Islet precursor cell (in vitro differentiated cells): ENCODE measurements around the gene PZP.
"Not testable (repeated sequence)": the region's sequence is repeated elsewhere in the genome, so short reads cannot be mapped to it uniquely, and the experiment has no call there.

ENCODE experiments used
- DNase-seq: peaks from one replicate; pipeline ENCODE4 v3.0.0-alpha.2; 2018

The PZP gene

GRCh38 chr12:9208229-9208628 is at the start of gene PZP:
PZP (minus strand) TSS chr12:9208395; CDS start chr12:9208341, 54 bp downstream.
- no peak for DNase-seq

GRCh38 chr12:9256758-9257405 is 48.7 kb upstream of the PZP start:
- DNase-seq, result no peak

- no peak for DNase-seq
Observed at GRCh38 chr12:9256341-9256740, 48.1 kb upstream of the PZP start.

DNA sequence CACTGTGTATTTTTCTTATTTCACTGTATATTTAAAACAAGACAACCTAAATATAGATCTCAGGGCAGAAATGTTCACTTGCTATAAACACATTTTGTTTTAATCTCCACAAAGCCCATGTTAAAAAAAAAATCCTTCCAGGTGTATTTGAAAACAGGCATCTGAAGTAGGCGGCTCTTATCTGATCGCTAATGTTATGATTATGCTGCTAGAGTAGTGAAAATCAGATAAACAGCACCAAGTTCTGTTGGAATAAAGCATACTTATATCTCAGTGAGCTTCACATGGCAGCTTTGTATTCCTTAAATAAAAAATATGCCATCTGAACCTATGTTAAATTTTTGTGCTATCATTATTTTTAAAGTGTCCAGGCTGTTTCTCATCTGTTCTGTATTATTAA is 47.6 kb upstream of the PZP start:
- DNase-seq, result no peak

DNA sequence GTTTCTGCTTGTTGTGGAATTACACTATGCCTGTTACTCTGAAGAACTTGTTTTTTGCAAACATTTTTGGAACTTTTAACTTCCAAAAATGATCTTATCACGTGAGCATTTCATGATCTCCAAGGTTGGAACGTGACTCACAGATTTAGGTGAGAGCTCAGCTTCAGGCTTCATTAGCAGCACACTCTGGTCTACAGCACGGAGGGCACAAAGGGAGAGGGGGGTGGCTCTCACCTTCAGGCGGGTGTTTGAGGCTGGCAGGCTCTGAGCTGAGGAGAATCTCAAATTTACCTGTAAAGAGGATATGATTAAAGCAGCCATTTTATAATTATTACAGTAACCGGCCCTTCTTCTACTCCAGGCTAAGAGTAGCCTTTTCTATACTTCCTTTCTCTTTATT is 45.3 kb upstream of the PZP start:
- DNase-seq, result no peak

- DNase-seq, result not testable (repeated sequence)
Observed at GRCh38 chr12:9252791-9253190, 44.6 kb upstream of the PZP start.

DNA sequence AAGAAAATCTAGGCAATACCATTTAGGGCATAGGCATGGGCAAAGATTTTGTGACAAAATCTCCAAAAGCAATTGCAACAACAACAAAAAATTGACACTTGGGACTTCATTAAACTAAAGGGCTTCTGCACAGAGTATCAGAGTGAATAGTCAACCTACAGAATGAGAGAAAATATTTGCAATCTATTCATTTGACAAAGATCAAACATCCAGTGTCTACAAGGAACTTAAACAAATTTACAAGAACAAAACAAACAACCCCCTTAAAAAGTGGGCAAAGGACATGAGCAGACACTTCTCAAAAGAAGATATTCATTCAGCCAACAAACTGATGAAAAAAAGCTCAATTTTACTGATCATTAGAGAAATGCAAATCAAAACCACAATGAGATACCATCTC is 44.1 kb upstream of the PZP start:
- DNase-seq, result no peak

DNA sequence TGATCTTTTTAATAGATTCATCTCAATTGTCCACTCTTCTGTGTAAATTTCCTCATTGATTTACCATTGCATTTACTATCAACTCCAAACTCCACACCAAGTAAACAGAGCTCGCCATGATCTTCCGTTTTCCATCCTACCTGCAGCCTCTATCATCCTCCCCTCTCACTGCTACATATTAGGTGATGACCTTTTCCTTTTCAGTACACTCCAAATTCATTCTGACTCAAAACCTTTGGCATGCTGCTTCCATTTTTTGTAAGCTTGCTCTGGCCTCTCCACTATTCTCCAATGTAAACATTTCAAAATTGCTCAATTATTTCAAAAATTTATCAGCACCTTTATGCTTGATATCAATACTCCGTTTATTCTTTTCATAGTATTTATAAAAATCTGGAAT is 40.2 kb upstream of the PZP start:
- DNase-seq, result no peak

- DNase-seq, result no peak
Observed at GRCh38 chr12:9244894-9245293, 36.7 kb upstream of the PZP start.

DNA sequence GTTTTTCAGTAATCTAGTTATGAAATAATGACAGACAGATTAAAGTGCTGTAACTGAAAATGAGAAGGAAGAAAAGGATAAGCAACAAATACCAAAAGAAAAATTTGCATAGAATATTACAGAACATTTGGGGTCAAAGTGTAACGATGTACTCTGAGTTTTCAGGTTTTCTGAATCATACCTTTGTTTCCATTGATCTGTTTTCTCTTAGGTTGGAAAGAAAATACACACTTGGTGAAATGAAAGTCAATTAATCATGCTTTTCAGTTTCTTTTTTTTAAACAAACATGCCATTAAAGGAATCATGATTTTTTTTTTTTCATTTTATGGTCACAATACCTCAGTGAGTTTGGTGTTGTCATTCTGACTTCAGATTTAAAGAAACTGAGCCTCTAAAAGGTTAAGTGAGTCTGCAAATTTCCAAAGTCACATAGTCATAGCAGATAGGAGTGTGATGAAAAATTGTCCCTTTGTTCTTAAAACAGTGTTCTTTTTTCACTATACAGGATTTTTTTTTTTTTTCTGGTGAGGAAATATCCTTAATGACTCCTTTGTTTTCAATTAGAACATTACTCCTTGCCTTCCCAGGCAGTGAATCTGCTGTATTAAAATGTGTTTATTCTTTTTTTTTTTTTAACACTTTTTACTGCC is 35.9 kb upstream of the PZP start:
- no peak for DNase-seq

DNA sequence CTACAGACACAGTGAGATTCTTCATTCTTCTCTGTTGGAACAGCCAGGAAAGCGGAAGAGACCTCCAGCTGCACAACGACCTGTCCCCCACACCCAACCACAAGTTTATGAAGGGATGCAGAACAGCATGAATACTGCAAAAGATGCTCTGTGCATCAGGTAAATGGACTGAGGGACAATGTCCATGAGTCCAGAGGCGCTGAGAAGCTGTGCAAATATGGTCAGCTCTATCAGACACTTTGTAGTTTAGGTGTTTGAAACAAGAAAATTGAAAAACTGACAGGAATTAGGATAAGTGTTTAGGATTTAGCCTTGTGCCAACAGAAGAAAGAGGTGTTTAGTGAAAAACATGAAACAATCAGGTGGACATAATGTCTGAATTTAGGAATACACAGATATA is 33.1 kb upstream of the PZP start:
- no peak for DNase-seq

GRCh38 chr12:9240776-9241175 is 32.6 kb upstream of the PZP start:
- no peak for DNase-seq

DNA sequence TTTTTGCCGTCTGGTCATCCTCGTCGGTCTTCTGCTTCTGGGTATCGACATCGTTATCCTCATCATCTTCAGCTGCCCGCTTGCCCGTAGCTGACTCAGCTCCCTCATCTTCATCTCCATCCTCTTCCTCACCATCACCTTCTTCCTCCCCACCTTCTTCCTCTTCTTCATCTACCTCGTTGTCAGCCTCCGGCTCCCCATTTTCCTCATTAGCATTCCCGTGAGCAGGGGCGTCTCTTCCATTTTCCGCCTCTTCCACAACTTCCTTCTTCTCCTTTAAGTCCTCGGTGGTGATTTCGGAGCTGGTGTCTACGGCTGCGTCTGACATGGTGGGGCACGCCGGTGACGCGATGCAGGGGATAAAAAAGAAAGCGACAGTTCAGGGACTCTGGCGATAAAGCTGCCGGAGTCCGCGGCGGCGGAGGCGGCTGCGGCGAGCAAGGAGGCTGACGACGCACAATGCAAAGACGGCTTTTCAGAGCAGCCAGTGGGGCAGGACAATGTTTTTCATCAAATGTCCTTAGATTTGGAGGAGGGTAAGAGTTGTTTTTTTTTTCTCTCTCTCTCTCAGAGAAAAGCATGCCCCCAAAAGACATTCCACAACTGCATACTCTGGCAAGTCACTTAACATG is 31.9 kb upstream of the PZP start:
- not testable (repeated sequence) for DNase-seq

GRCh38 chr12:9237286-9237685 is 29.1 kb upstream of the PZP start:
- no peak for DNase-seq

DNA sequence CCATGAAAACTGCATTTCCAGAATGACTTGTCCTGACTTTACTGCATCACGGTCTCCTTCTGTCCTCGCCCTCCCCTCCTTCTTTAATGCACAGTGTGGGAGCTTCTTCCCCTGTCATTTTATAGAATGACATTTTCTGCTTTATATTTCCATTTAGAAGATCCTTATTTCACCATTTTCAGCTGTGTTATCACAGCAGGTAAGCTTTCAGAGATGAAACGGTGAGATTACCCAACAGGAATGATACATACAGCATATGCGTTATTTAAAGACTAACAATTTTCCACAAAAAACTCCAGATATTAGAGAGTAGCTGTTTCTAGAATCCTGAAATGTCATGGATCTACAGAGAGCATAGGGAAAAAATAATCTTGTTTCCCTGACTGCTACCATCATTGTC is 27.3 kb upstream of the PZP start:
- no peak for DNase-seq

DNA sequence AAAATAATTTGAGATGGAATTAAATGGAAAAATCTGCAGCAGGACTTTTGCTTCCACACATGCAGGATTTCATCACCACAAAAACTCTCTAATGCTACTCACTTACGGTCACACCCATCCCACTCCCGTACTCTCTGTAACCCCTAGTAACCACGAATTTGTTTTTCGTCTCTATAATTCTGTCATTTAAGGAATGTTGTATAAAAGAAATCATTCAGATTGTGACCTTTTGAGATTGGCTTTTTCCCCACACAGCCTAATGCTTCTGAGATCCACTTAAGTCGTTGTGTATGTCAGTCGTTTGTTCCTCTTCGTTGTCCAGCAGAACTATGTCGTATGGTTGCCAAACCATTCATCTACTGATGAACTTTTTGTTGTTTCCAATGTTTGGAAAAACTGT is 19.8 kb upstream of the PZP start:
- no peak for DNase-seq

DNA sequence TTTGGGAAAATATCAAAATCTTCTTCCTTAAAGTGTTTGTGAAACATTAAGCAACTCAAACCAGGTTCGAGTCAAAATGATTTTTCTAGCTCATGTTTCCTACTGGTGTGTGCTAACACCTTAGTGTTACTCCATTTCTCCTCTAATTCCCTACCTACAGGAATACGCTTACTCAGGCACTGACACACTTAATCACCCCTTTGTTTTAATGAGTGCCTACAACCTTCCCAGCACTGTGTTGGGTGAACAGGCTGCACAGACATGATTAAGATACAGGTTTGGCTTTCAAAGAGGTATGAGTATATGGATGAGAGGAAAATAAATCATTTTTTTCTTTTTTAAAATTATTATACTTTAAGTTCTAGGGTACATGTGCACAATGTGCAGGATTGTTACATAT is 15.6 kb upstream of the PZP start:
- DNase-seq, result no peak

GRCh38 chr12:9221483-9221882 is 13.3 kb upstream of the PZP start:
- no peak for DNase-seq

DNA sequence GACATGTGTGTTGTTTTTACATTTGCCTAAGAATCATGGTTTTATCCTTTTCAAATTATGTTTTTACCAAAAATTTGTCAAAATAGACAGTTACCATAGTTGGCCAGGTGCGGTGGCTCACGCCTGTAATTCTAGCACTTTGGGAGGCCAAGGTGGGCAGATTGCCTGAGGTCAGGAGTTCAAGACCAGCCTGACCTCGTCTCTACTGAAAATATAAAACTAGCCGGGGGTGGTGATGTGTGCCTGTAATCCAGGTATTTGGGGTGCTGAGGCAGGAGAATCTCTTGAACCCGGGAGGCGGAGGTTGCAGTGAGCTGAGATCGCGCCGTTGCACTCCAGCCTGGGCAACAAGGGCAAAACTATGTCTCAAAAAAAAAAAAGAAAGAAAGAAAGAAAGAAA is 12.8 kb upstream of the PZP start:
- DNase-seq, result not testable (repeated sequence)

- DNase-seq, result no peak
Observed at GRCh38 chr12:9214534-9214933, 6.3 kb upstream of the PZP start.

- no peak for DNase-seq
Observed at GRCh38 chr12:9211687-9212086, 3.5 kb upstream of the PZP start.

GRCh38 chr12:9204380-9204779 is 3.8 kb downstream of the PZP start:
- DNase-seq, result no peak

DNA sequence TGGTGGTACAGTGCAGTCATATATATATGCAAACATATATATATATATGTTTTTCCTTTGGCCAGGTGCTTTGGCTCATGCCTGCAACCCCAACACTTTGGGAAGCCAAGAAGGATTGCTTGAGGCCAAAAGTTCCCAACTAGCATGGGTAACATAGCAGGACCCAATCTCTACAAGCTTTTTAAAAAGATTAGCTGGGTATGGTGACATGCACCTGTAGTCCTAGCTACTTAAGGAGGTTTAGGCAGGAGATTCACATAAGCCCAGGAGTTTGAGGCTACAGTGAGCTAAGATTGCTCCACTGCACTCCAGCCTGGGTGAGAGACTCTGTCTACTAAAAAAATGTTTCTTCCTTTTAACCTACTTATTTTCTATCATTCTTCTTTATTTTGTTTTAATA is 10.2 kb downstream of the PZP start:
- DNase-seq, result no peak

GRCh38 chr12:9184276-9184675 is 23.9 kb downstream of the PZP start:
- DNase-seq, result no peak

DNA sequence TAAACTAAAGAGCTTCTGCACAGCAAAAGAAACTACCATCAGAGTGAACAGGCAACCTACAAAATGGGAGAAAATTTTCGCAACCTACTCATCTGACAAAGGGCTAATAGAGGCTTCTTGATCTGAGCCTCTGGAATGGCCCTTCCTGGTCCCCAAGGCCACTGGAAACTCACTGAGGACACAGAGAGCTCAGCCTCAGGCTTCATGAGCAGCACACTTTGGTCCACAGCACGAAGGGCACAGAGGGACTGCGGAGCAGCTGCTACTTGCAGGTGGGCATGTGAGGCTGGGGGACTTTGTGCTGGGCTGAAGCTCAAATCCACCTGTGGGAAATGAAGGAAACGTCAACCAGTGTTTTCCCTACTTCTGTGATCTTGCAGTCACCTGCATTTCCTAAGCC is 27.4 kb downstream of the PZP start:
- no peak for DNase-seq
